Activated CD8-positive, alpha-beta memory T cell treated with anti-CD3 and anti-CD28 coated beads, Interleukin-2, amount 10 ng/mL, durations not matched to agents 7 days and 5 days (primary cell): ENCODE results near the gene TRIM27. TPM values are rescaled to one million over a fixed set of nuclear protein-coding genes. Genes with fewer than 3 reads are reported as not detected.
"Not testable (repeated sequence)": the region's sequence is repeated elsewhere in the genome, so short reads cannot be mapped to it uniquely, and the experiment has no call there.

Source experiments
- ATAC-seq: fragments of 150-1000 bp; cut with Tn5 transposase; one replicate; pipeline ENCODE4 v1.10.0; 2021; ENCODE audit warnings: moderate library complexity
- CTCF ChIA-PET: fragments of 350-600 bp; sonication (Branson Sonifier 250); formaldehyde crosslinking; loops from one replicate; lab custom pipeline; 2021; ENCODE audit warnings: antibody characterized with exemption; lab: Charles Lee
- DNase-seq: peaks from one replicate; pipeline ENCODE4 v3.0.0-alpha.2; 2020
- H3K27ac Mint-ChIP-seq: one replicate; pipeline ENCODE4 v1.8.0; 2021; ENCODE audit warnings: mild to moderate bottlenecking, mixed read lengths
- H3K27me3 Mint-ChIP-seq: one replicate; pipeline ENCODE4 v1.8.0; 2021; ENCODE audit warnings: mixed read lengths
- H3K36me3 Mint-ChIP-seq: one replicate; pipeline ENCODE4 v1.8.0; 2021; ENCODE audit warnings: mild to moderate bottlenecking, mixed read lengths
- H3K4me1 Mint-ChIP-seq: one replicate; pipeline ENCODE4 v1.8.0; 2021; ENCODE audit warnings: mixed read lengths
- H3K4me3 Mint-ChIP-seq: one replicate; pipeline ENCODE4 v1.8.0; 2021; ENCODE audit warnings: mild to moderate bottlenecking, moderate library complexity, mixed read lengths
- H3K9me3 Mint-ChIP-seq: one replicate; pipeline ENCODE4 v1.8.0; 2022; ENCODE audit warnings: low read depth, mixed read lengths
- total RNA-seq, 2 experiments: library from RNA; stranded (reverse); gene quantifications; one replicate each; pipeline ENCODE4 v1.2.3, GENCODE V29; 2021

TRIM27 gene
- total RNA-seq, 2 experiments from 2014 or later, result 52.5 to 62.9 TPM

GRCh38 chr6:28929887-28930620 is 6.3 kb upstream of the TRIM27 start:
- Mint-ChIP-seq H3K4me3 (no peak overlapping the region), H3K27ac (no peak overlapping the region), H3K4me1 (peaks cover 4% of the 10 kb centered on the region), H3K27me3 (peaks cover 20% of the 10 kb centered on the region), H3K36me3 (no peaks in the 10 kb centered on the region), H3K9me3 (no peaks in the 10 kb centered on the region)
- no peak for DNase-seq
- CTCF ChIA-PET, result no interaction called here
- ATAC-seq, result no peak

GRCh38 chr6:28929339-28929738 is 5.6 kb upstream of the TRIM27 start:
- CTCF ChIA-PET, result interaction anchor here (0.7 kb wide), 1 partner anchor 725 kb away, joined by 5 read pairs; no protein-coding TSS in a partner anchor
- not testable (repeated sequence) for H3K27ac Mint-ChIP-seq, ATAC-seq

GRCh38 chr6:28927846-28928245 is 4.1 kb upstream of the TRIM27 start:
- ATAC-seq, result no peak
- peaks cover 20% of the 10 kb centered on the region for H3K27me3 Mint-ChIP-seq
- CTCF ChIA-PET, result interaction anchor here (1.3 kb wide), 1 partner anchor 44 kb away, joined by 3 read pairs; no protein-coding TSS in a partner anchor
- H3K27ac Mint-ChIP-seq, result no peak overlapping the region
- H3K36me3 Mint-ChIP-seq, result peaks cover under 1% of the 10 kb centered on the region
- H3K4me1 Mint-ChIP-seq, result peaks cover 5% of the 10 kb centered on the region
- no peaks in the 10 kb centered on the region for H3K9me3 Mint-ChIP-seq
- H3K4me3 Mint-ChIP-seq, result no peak overlapping the region
- no peak for DNase-seq

More at GRCh38 chr6:28929339-28929738, 5.6 kb upstream of the TRIM27 start:
- H3K27me3 Mint-ChIP-seq, result peaks cover 20% of the 10 kb centered on the region
- H3K36me3 Mint-ChIP-seq, H3K4me1 Mint-ChIP-seq, DNase-seq, H3K9me3 Mint-ChIP-seq, H3K4me3 Mint-ChIP-seq: not testable (repeated sequence)

- Mint-ChIP-seq H3K27ac (peak overlapping the region; percentile 88), H3K4me3 (peak overlapping the region; percentile 93), H3K9me3 (no peaks in the 10 kb centered on the region), H3K27me3 (no peaks in the 10 kb centered on the region), H3K36me3 (peaks cover 39% of the 10 kb centered on the region), H3K4me1 (peaks cover 44% of the 10 kb centered on the region)
- CTCF ChIA-PET, result interaction anchor here (0.9 to 4.1 kb wide), 7 partner anchors 16 to 93 kb away, joined by 3 to 44 read pairs (median 5); no protein-coding TSS in a partner anchor
- DNase-seq (peak; percentile 67), ATAC-seq (peak; percentile 35)
These were observed 916 bp downstream of the TRIM27 start for GRCh38 chr6:28922821-28923317.

GRCh38 chr6:28922004-28922820 is 1.6 kb downstream of the TRIM27 start:
- Mint-ChIP-seq H3K4me1 (peaks cover 47% of the 10 kb centered on the region), H3K27ac (peak overlapping the region; percentile 88), H3K4me3 (peak overlapping the region; percentile 93), H3K27me3 (no peaks in the 10 kb centered on the region), H3K36me3 (peaks cover 44% of the 10 kb centered on the region), H3K9me3 (no peaks in the 10 kb centered on the region)
- ATAC-seq (peak; percentile 7), DNase-seq (peak; percentile 55)
- CTCF ChIA-PET, result interaction anchor here (0.8 to 4.1 kb wide), 8 partner anchors 16 to 93 kb away, joined by 3 to 44 read pairs (median 4); no protein-coding TSS in a partner anchor

GRCh38 chr6:28920281-28920680 is 3.5 kb downstream of the TRIM27 start:
- H3K4me3 Mint-ChIP-seq, result no peak overlapping the region
- DNase-seq, result no peak
- no peaks in the 10 kb centered on the region for H3K27me3 Mint-ChIP-seq
- peaks cover 47% of the 10 kb centered on the region for H3K4me1 Mint-ChIP-seq
- CTCF ChIA-PET, result interaction anchor here (1.4 kb wide), 1 partner anchor 82 kb away, joined by 4 read pairs; no protein-coding TSS in a partner anchor
- ATAC-seq, result no peak
- H3K36me3 Mint-ChIP-seq, result peaks cover 53% of the 10 kb centered on the region
- peak overlapping the region; percentile 58 for H3K27ac Mint-ChIP-seq
- no peaks in the 10 kb centered on the region for H3K9me3 Mint-ChIP-seq

- Mint-ChIP-seq H3K9me3 (no peaks in the 10 kb centered on the region), H3K27me3 (no peaks in the 10 kb centered on the region), H3K4me1 (peaks cover 15% of the 10 kb centered on the region), H3K36me3 (peaks cover 55% of the 10 kb centered on the region), H3K27ac (no peak overlapping the region), H3K4me3 (no peak overlapping the region)
- ATAC-seq (no peak), DNase-seq (no peak)
- CTCF ChIA-PET, result no interaction called here
These were observed 8.8 kb downstream of the TRIM27 start for GRCh38 chr6:28914941-28915340.

GRCh38 chr6:28910901-28911690 is 12.7 kb downstream of the TRIM27 start:
- peaks cover 57% of the 10 kb centered on the region for H3K36me3 Mint-ChIP-seq
- H3K9me3 Mint-ChIP-seq, result no peaks in the 10 kb centered on the region
- ATAC-seq, result no peak

GRCh38 chr6:28907394-28907793 is 16.4 kb downstream of the TRIM27 start:
- H3K36me3 Mint-ChIP-seq, result peaks cover 74% of the 10 kb centered on the region
- ATAC-seq (no peak), DNase-seq (no peak)
- no peaks in the 10 kb centered on the region for H3K27me3 Mint-ChIP-seq
- no peaks in the 10 kb centered on the region for H3K9me3 Mint-ChIP-seq
- peaks cover 3% of the 10 kb centered on the region for H3K4me1 Mint-ChIP-seq
- H3K27ac Mint-ChIP-seq, result no peak overlapping the region
- H3K4me3 Mint-ChIP-seq, result no peak overlapping the region
- CTCF ChIA-PET, result interaction anchor here (1.2 kb wide), 1 partner anchor 66 kb away, joined by 3 read pairs; no protein-coding TSS in a partner anchor

More at GRCh38 chr6:28910901-28911690, 12.7 kb downstream of the TRIM27 start:
- H3K4me1 Mint-ChIP-seq, result peaks cover 3% of the 10 kb centered on the region
- H3K27me3 Mint-ChIP-seq, result no peaks in the 10 kb centered on the region
- CTCF ChIA-PET, result interaction anchor here (1.3 kb wide), 1 partner anchor 105 kb away, joined by 4 read pairs; no protein-coding TSS in a partner anchor
- no peak overlapping the region for H3K27ac Mint-ChIP-seq
- DNase-seq, result no peak
- no peak overlapping the region for H3K4me3 Mint-ChIP-seq

GRCh38 chr6:28906669-28907068 is 17.1 kb downstream of the TRIM27 start:
- no peaks in the 10 kb centered on the region for H3K9me3 Mint-ChIP-seq
- DNase-seq (no peak), ATAC-seq (no peak)
- no peak overlapping the region for H3K27ac Mint-ChIP-seq
- peaks cover 3% of the 10 kb centered on the region for H3K4me1 Mint-ChIP-seq
- peaks cover 76% of the 10 kb centered on the region for H3K36me3 Mint-ChIP-seq
- no peak overlapping the region for H3K4me3 Mint-ChIP-seq
- CTCF ChIA-PET, result interaction anchor here (1.0 to 1.2 kb wide), 2 partner anchors 16 to 65 kb away, joined by 3 read pairs; no protein-coding TSS in a partner anchor
- H3K27me3 Mint-ChIP-seq, result no peaks in the 10 kb centered on the region

- no peak for ATAC-seq
- H3K9me3 Mint-ChIP-seq, result no peaks in the 10 kb centered on the region
- no peak overlapping the region for H3K4me3 Mint-ChIP-seq
- no peak overlapping the region for H3K27ac Mint-ChIP-seq
- peaks cover 3% of the 10 kb centered on the region for H3K4me1 Mint-ChIP-seq
- H3K36me3 Mint-ChIP-seq, result peaks cover 63% of the 10 kb centered on the region
- CTCF ChIA-PET, result no interaction called here
- H3K27me3 Mint-ChIP-seq, result no peaks in the 10 kb centered on the region
- DNase-seq, result no peak
These were observed 20.1 kb downstream of the TRIM27 start for GRCh38 chr6:28903686-28904085.

GRCh38 chr6:28901831-28902230 is 22.0 kb downstream of the TRIM27 start:
- Mint-ChIP-seq H3K9me3 (no peaks in the 10 kb centered on the region), H3K36me3 (peaks cover 50% of the 10 kb centered on the region), H3K27me3 (no peaks in the 10 kb centered on the region), H3K27ac (no peak overlapping the region), H3K4me3 (no peak overlapping the region), H3K4me1 (peaks cover 6% of the 10 kb centered on the region)
- ATAC-seq, result no peak
- no peak for DNase-seq
- CTCF ChIA-PET, result no interaction called here
